Measurements from ENCODE around the gene TMEM18.

DNA sequence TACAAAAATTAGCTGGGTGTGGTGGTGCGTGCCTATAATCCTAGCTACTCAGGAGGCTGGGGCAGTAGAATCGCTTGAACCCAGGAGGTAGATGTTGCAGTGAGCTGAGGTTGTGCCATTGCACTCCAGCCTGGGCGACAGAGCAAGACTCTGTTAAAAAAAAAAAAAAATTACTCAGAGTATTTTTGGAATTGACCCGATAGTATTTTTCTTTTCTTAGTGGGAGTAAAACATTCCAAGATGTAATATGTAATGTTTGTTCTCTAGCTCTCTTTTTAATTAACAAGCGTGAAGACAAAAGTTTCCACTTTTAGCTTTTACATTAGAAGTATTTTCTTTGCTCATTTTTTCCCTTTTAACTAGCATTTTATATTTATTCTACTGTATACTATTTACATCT is 12.0 kb upstream of the TMEM18 start:
- TF ChIP-seq, protein P1, sequence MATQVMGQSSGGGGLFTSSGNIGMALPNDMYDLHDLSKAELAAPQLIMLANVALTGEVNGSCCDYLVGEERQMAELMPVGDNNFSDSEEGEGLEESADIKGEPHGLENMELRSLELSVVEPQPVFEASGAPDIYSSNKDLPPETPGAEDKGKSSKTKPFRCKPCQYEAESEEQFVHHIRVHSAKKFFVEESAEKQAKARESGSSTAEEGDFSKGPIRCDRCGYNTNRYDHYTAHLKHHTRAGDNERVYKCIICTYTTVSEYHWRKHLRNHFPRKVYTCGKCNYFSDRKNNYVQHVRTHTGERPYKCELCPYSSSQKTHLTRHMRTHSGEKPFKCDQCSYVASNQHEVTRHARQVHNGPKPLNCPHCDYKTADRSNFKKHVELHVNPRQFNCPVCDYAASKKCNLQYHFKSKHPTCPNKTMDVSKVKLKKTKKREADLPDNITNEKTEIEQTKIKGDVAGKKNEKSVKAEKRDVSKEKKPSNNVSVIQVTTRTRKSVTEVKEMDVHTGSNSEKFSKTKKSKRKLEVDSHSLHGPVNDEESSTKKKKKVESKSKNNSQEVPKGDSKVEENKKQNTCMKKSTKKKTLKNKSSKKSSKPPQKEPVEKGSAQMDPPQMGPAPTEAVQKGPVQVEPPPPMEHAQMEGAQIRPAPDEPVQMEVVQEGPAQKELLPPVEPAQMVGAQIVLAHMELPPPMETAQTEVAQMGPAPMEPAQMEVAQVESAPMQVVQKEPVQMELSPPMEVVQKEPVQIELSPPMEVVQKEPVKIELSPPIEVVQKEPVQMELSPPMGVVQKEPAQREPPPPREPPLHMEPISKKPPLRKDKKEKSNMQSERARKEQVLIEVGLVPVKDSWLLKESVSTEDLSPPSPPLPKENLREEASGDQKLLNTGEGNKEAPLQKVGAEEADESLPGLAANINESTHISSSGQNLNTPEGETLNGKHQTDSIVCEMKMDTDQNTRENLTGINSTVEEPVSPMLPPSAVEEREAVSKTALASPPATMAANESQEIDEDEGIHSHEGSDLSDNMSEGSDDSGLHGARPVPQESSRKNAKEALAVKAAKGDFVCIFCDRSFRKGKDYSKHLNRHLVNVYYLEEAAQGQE (IDR thresholded peaks at IDR 0.05; ENCODE audit: insufficient read depth in 1 of 2, low read depth in 2 of 2, low read length in 1 of 2) = no peak
- no peak for TF ChIP-seq POLR2AphosphoS5 (IDR thresholded peaks at IDR 0.05; ENCODE audit: low read depth, low read length)
